Coronary artery (tissue), 2 donors: Measurements from ENCODE around the gene GBF1.

ENCODE experiments used
- DNase-seq: peaks from one replicate; pipeline ENCODE4 v3.0.0-alpha.2; 2017; ENCODE audit warnings: low spot score
- H3K27ac ChIP-seq, 2 donors: fragments of 200-600 bp; sonication (generic); one replicate each; pipeline ENCODE4 v1.5.1; 2016 to 2019
- H3K4me3 ChIP-seq: fragments of 200-600 bp; sonication (generic); 2 replicates; pipeline ENCODE4 v1.5.1; 2016; ENCODE audit warnings: mild to moderate bottlenecking, moderate library complexity
- TF ChIP-seq, protein P1 (sequence below): fragments of 200-600 bp; sonication (generic); IDR thresholded peaks from one replicate; pipeline ENCODE4 v1.5.1; 2019; ENCODE audit warnings: antibody characterized with exemption

The GBF1 gene

DNA sequence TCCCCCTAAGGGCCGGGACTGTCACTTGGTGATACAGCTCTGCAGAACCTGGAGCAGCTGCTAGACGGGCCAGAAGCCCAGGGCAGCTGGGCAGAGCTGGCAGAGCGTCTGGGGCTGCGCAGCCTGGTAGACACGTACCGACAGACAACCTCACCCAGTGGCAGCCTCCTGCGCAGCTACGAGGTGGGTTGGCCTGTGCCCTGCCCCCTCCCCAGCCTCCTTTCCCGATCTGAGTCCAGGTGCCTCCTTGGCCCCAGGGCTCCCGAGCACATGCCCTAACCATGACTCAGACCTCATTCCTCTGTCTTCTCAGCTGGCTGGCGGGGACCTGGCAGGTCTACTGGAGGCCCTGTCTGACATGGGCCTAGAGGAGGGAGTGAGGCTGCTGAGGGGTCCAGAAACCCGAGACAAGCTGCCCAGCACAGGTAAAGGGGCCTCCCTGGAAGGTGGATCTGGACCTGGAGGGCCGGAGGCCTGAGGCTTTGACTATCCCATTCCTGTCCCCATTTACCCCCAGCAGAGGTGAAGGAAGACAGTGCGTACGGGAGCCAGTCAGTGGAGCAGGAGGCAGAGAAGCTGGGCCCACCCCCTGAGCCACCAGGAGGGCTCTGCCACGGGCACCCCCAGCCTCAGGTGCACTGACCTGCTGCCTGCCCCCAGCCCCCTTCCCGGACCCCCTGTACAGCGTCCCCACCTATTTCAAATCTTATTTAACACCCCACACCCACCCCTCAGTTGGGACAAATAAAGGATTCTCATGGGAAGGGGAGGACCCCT lies 156.6 kb downstream of the GBF1 start:
- Histone ChIP-seq H3K4me3 (no peak overlapping the region), H3K27ac (no peak overlapping the region)
- TF ChIP-seq, protein P1, sequence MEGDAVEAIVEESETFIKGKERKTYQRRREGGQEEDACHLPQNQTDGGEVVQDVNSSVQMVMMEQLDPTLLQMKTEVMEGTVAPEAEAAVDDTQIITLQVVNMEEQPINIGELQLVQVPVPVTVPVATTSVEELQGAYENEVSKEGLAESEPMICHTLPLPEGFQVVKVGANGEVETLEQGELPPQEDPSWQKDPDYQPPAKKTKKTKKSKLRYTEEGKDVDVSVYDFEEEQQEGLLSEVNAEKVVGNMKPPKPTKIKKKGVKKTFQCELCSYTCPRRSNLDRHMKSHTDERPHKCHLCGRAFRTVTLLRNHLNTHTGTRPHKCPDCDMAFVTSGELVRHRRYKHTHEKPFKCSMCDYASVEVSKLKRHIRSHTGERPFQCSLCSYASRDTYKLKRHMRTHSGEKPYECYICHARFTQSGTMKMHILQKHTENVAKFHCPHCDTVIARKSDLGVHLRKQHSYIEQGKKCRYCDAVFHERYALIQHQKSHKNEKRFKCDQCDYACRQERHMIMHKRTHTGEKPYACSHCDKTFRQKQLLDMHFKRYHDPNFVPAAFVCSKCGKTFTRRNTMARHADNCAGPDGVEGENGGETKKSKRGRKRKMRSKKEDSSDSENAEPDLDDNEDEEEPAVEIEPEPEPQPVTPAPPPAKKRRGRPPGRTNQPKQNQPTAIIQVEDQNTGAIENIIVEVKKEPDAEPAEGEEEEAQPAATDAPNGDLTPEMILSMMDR = no peak
- no peak for DNase-seq

DNA sequence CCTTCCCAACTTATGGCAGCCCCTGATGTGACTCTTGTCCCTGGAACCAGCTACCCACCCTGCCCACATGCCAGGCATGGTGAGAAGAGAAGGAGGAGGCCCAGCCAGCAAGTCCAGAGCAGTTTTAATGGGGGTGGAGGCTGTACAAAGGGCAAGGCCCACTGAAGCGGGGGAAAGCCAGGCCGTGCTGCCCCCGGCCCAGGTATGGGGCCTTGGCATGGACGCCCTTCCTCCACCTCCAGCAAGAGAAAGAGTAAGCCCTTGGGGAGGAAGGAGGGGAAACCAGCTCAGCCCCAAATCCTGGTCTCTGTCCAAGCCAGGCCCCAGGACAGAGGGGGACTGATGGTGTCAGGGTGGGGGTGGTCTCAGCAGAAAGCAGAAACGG lies 157.2 kb downstream of the GBF1 start:
- no peak overlapping the region for H3K4me3 ChIP-seq
- TF ChIP-seq, protein P1 = no peak
- DNase-seq = no peak
- H3K27ac ChIP-seq = no peak overlapping the region

DNA sequence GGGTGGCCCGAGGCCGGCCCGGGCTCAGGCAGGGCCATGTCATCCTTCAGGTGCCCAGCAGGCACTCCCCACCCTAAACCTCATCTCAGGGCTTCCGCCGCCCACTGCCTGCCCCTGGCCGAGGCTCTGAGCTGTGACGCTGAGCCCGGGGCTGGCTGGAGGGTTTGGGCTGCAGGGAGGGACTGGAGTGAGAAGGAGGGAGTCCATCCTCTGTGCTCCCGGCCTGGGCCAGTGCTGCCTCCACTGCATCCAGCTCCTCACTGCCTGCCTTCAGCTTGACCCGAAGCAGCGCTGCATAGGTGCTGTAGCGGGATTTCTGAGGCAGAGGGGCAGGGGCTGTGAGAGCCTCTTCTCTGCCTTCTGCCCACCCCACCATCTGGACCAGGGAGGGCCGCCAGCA lies 157.8 kb downstream of the GBF1 start:
- TF ChIP-seq, protein P1 = no peak
- DNase-seq = no peak
- Histone ChIP-seq H3K27ac (no peak overlapping the region), H3K4me3 (no peak overlapping the region)

DNA sequence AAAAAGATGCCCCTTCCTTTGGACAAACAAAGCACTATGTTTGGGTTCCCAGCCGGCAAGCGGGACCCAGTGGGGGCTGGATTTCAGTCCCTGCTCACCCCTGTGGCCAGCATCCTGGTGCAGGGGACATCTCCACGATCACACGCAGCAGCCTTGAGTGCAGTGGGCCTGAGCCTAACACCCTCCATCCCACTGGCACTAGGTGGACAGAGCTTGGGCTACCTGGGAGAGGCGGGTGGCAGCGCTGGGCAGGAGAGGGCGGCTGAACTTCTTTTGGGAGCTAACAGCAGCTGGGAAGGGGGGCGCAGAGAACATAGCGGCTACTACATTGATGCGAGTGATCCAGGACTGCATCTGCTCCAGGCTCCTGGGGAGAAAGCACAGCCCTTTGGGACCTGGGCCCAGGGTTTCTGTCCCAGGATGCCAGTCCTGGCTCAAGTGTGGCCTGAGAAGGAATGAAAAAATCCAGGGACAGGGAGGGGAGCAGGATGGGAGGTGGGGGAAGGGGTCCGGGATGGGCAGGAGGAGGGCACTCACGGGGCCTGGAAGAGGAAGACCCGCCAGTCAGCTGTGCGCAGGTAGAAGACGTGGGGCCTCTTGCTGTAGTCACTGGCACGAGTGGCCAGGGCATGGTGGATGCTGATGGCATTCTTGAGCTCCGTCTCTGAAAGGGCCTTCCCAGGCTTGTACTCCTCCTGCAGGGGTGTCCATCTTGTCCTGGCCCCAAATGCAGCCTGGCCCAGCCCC lies 159.2 kb downstream of the GBF1 start:
- H3K27ac ChIP-seq = no peak overlapping the region
- no peak overlapping the region for H3K4me3 ChIP-seq
- TF ChIP-seq, protein P1 = no peak
- no peak for DNase-seq

DNA sequence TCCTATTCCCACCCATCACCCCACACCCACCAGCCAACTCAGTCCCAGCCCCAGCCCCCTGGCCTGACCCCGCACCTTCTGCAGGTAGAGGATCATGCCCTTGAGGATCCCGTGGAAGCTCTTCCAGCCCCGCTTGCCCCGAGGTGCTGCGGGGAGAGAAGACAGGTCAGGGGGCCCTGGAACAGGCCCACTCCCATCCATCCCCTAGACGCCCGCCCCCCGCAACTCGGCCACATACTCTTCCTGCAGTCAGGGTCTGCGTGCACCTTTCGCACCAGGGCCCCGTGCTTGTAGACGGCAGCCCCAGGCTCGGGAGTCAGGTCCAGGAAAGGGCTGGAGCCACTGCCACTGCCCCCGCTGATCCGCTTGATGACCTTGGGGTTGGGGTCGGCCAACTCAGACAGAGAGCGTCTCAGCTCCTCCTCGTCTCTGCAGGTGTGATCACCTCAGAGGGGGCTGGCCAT lies 159.8 kb downstream of the GBF1 start:
- H3K4me3 ChIP-seq = no peak overlapping the region
- DNase-seq = no peak

DNA sequence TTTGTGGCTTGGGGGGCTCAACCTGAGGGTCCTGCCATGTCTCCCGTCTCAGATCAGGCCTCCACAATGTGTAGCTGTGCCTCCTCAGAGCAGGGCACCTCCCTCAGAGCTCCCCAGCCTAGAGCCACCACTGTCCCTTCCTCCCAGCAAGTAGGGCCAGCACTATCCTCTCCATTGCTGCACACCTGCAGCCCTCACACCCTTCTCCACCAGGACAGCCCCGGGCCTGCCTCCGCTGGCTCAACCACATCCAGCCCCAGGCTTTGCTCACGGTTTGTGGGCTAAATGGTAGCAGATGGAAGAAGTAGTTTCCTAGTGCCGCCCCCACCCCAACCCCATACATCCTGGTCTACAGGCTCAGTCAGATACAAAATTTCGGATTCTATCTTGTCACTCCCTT lies 160.3 kb downstream of the GBF1 start:
- Histone ChIP-seq H3K4me3 (no peak overlapping the region), H3K27ac (no peak overlapping the region)
- no peak for DNase-seq
- TF ChIP-seq, protein P1 = no peak

More for the DNA sequence above, 159.8 kb downstream of the GBF1 start:
- TF ChIP-seq, protein P1 = no peak
- H3K27ac ChIP-seq = no peak overlapping the region
